Measurements from ENCODE around the gene RBFOX2. TPM values are rescaled to one million over a fixed set of nuclear protein-coding genes. Genes with fewer than 3 reads are reported as not detected.
"Not testable (repeated sequence)": the region's sequence is repeated elsewhere in the genome, so short reads cannot be mapped to it uniquely, and the experiment has no call there.

Gene RBFOX2
- total RNA-seq, 5 donors from 2014 or later (not counting 1 experiment from before 2014, with no cell fraction given), result 0.73 to 1.5 (median 1.4) TPM

- Mint-ChIP-seq H3K4me3 (no peak overlapping the region), H3K27me3 (peaks cover 0 to 3% of the 10 kb centered on the region in 2 donors), H3K9me3 (peaks cover 0 to 13% (median 5%) of the 10 kb centered on the region in 3 donors), H3K36me3 (no peaks in the 10 kb centered on the region), H3K27ac (no peak overlapping the region), H3K4me1 (no peaks in the 10 kb centered on the region)
- Histone ChIP-seq H3K27me3 (replicated peaks in 1 of 2; ENCODE audit: control insufficient read depth in 2 of 2, extremely low read depth in 1 of 2, insufficient read depth in 2 of 2, low read length in 1 of 2) (no peaks in the 10 kb centered on the region), H3K4me1 (ENCODE audit: control insufficient read depth in 1 of 2, extremely low read depth in 1 of 2, insufficient read depth in 2 of 2, low read length in 2 of 2) (no peaks in the 10 kb centered on the region), H3K9me3 (no peaks in the 10 kb centered on the region), H3K36me3 (ENCODE audit: control insufficient read depth in 2 of 2, extremely low read depth in 1 of 2, insufficient read depth in 1 of 2, low read length in 1 of 2) (no peaks in the 10 kb centered on the region), H3K27ac (ENCODE audit: low read length) (no peak overlapping the region), H3K4me3 (ENCODE audit: control insufficient read depth in 1 of 2, extremely low read depth in 1 of 2, low read length in 1 of 2) (no peak overlapping the region)
- ChIA-PET CTCF (no interaction called here), POLR2A (interaction anchor here in 1 of 2 donors (0.7 kb wide), 1 partner anchor 123 kb away, joined by 10 read pairs; no protein-coding TSS in a partner anchor)
- WGBS (ENCODE audit: insufficient coverage), result 100% methylated on average over 1 of the region's 3 CpGs
- DNase-seq (no peak), ATAC-seq (replicated peaks in 1 of 4) (no peak)
Measured at GRCh38 chr22:35811670-35812069, 217.0 kb downstream of the RBFOX2 start.

GRCh38 chr22:35809816-35810215 lies 218.8 kb downstream of the RBFOX2 start:
- no peak for DNase-seq
- ATAC-seq (replicated peaks in 1 of 4), result no peak
- Histone ChIP-seq H3K4me1 (ENCODE audit: control insufficient read depth in 1 of 2, extremely low read depth in 1 of 2, insufficient read depth in 2 of 2, low read length in 2 of 2) (no peaks in the 10 kb centered on the region), H3K9me3 (no peaks in the 10 kb centered on the region), H3K4me3 (ENCODE audit: control insufficient read depth in 1 of 2, extremely low read depth in 1 of 2, low read length in 1 of 2) (no peak overlapping the region), H3K27ac (ENCODE audit: low read length) (no peak overlapping the region), H3K36me3 (ENCODE audit: control insufficient read depth in 2 of 2, extremely low read depth in 1 of 2, insufficient read depth in 1 of 2, low read length in 1 of 2) (no peaks in the 10 kb centered on the region), H3K27me3 (replicated peaks in 1 of 2; ENCODE audit: control insufficient read depth in 2 of 2, extremely low read depth in 1 of 2, insufficient read depth in 2 of 2, low read length in 1 of 2) (no peaks in the 10 kb centered on the region)
- ChIA-PET CTCF (no interaction called here), POLR2A (no interaction called here)
- Mint-ChIP-seq H3K27ac (no peak overlapping the region), H3K4me1 (no peaks in the 10 kb centered on the region), H3K27me3 (peaks cover 0 to 5% of the 10 kb centered on the region in 2 donors), H3K9me3 (peaks cover 0 to 13% (median 5%) of the 10 kb centered on the region in 3 donors), H3K36me3 (no peaks in the 10 kb centered on the region), H3K4me3 (no peak overlapping the region)
- WGBS (ENCODE audit: insufficient coverage), result no CpG with 5 or more reads among the region's 9 CpGs

DNA sequence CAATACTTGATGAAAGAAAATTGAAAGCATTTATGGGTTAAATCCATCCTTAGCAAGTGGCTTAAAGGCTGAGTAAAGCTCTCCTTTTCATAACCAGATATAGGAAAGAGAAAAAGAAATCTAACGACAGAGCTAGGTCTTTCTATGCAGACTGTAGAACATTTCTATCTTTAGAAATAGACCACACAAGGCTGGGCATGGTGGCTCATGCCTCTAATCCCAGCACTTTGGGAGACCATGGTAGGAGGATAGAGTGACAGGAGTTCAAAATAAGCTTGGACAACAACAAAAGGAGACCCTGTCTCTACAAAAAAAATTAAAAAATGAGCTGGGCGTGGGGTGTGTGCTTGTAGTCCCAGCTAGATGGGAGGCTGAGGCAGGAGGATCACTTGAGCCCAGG lies 220.2 kb downstream of the RBFOX2 start:
- Histone ChIP-seq H3K4me1 (ENCODE audit: control insufficient read depth in 1 of 2, extremely low read depth in 1 of 2, insufficient read depth in 2 of 2, low read length in 2 of 2) (no peaks in the 10 kb centered on the region), H3K27me3 (replicated peaks in 1 of 2; ENCODE audit: control insufficient read depth in 2 of 2, extremely low read depth in 1 of 2, insufficient read depth in 2 of 2, low read length in 1 of 2) (no peaks in the 10 kb centered on the region), H3K4me3 (ENCODE audit: control insufficient read depth in 1 of 2, extremely low read depth in 1 of 2, low read length in 1 of 2) (no peak overlapping the region), H3K27ac (ENCODE audit: low read length) (no peak overlapping the region), H3K36me3 (ENCODE audit: control insufficient read depth in 2 of 2, extremely low read depth in 1 of 2, insufficient read depth in 1 of 2, low read length in 1 of 2) (no peaks in the 10 kb centered on the region), H3K9me3 (no peaks in the 10 kb centered on the region)
- WGBS (ENCODE audit: insufficient coverage), result no CpG with 5 or more reads among the region's 2 CpGs
- ChIA-PET POLR2A (no interaction called here), CTCF (no interaction called here)
- Mint-ChIP-seq H3K27me3 (peaks cover 0 to 5% of the 10 kb centered on the region in 2 donors), H3K4me1 (no peaks in the 10 kb centered on the region), H3K36me3 (no peaks in the 10 kb centered on the region), H3K9me3 (peaks cover 0 to 18% (median 5%) of the 10 kb centered on the region in 3 donors), H3K4me3 (no peak overlapping the region), H3K27ac (no peak overlapping the region)
- ATAC-seq (replicated peaks in 1 of 4), result no peak
- no peak for DNase-seq

- H3K4me1 ChIP-seq (ENCODE audit: control insufficient read depth in 1 of 2, extremely low read depth in 1 of 2, insufficient read depth in 2 of 2, low read length in 2 of 2); H3K9me3 ChIP-seq; ATAC-seq (replicated peaks in 1 of 4); H3K4me3 Mint-ChIP-seq; H3K36me3 ChIP-seq (ENCODE audit: control insufficient read depth in 2 of 2, extremely low read depth in 1 of 2, insufficient read depth in 1 of 2, low read length in 1 of 2); H3K27me3 Mint-ChIP-seq; H3K27ac ChIP-seq (ENCODE audit: low read length); H3K4me3 ChIP-seq (ENCODE audit: control insufficient read depth in 1 of 2, extremely low read depth in 1 of 2, low read length in 1 of 2); DNase-seq; H3K27me3 ChIP-seq (replicated peaks in 1 of 2; ENCODE audit: control insufficient read depth in 2 of 2, extremely low read depth in 1 of 2, insufficient read depth in 2 of 2, low read length in 1 of 2); POLR2A ChIA-PET; H3K4me1 Mint-ChIP-seq; H3K27ac Mint-ChIP-seq; CTCF ChIA-PET; H3K36me3 Mint-ChIP-seq: not testable (repeated sequence)
- H3K9me3 Mint-ChIP-seq, result peaks cover 0 to 10% (median 0%) of the 10 kb centered on the region in 3 donors
- WGBS (ENCODE audit: insufficient coverage), result 92% methylated on average over 2 of the region's 8 CpGs
Measured at GRCh38 chr22:35806668-35807067, 222.0 kb downstream of the RBFOX2 start.

GRCh38 chr22:35805466-35805865 lies 223.2 kb downstream of the RBFOX2 start:
- ATAC-seq (replicated peaks in 1 of 4) (no peak), DNase-seq (no peak)
- H3K4me1 ChIP-seq (ENCODE audit: control insufficient read depth in 1 of 2, extremely low read depth in 1 of 2, insufficient read depth in 2 of 2, low read length in 2 of 2), result no peaks in the 10 kb centered on the region
- H3K27me3 ChIP-seq (replicated peaks in 1 of 2; ENCODE audit: control insufficient read depth in 2 of 2, extremely low read depth in 1 of 2, insufficient read depth in 2 of 2, low read length in 1 of 2), result no peaks in the 10 kb centered on the region
- no peak overlapping the region for H3K27ac ChIP-seq (ENCODE audit: low read length)
- no peaks in the 10 kb centered on the region for H3K36me3 Mint-ChIP-seq
- no peaks in the 10 kb centered on the region for H3K9me3 ChIP-seq
- H3K27me3 Mint-ChIP-seq, result peaks cover 0 to 9% of the 10 kb centered on the region in 2 donors
- WGBS (ENCODE audit: insufficient coverage), result no CpG with 5 or more reads among the region's 2 CpGs
- H3K4me3 ChIP-seq (ENCODE audit: control insufficient read depth in 1 of 2, extremely low read depth in 1 of 2, low read length in 1 of 2), result no peak overlapping the region
- peaks cover 0 to 8% (median 0%) of the 10 kb centered on the region in 3 donors for H3K9me3 Mint-ChIP-seq
- no peaks in the 10 kb centered on the region for H3K36me3 ChIP-seq (ENCODE audit: control insufficient read depth in 2 of 2, extremely low read depth in 1 of 2, insufficient read depth in 1 of 2, low read length in 1 of 2)
- ChIA-PET POLR2A (interaction anchor here (0.6 kb wide), 2 partner anchors 9 to 397 kb away, joined by 4 to 15 read pairs; no protein-coding TSS in a partner anchor), CTCF (interaction anchor here in 1 of 2 donors (0.6 kb wide), 1 partner anchor 76 kb away, joined by 3 read pairs; no protein-coding TSS in a partner anchor)
- H3K27ac Mint-ChIP-seq, result no peak overlapping the region
- H3K4me1 Mint-ChIP-seq, result no peaks in the 10 kb centered on the region
- no peak overlapping the region for H3K4me3 Mint-ChIP-seq

DNA sequence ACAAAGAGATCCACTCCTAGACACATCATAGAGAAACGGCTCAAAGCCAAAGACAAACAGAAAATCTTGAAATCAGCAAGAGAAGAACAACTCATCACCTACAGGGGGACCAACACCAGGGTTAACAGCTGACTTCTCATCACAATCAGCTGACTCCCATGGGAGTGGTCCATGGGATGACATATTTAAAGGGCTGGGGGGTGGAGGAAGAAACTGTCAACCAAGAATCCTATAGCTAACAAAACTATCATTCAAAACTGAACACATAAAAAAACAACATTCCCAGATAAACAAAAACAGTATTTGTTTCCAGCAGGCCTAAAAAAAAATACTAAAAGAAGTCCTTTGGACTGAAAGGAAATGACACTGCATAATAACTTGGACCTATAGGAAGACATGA lies 224.2 kb downstream of the RBFOX2 start:
- H3K4me3 Mint-ChIP-seq, result no peak overlapping the region
- Histone ChIP-seq H3K27me3 (replicated peaks in 1 of 2; ENCODE audit: control insufficient read depth in 2 of 2, extremely low read depth in 1 of 2, insufficient read depth in 2 of 2, low read length in 1 of 2) (no peaks in the 10 kb centered on the region), H3K4me3 (ENCODE audit: control insufficient read depth in 1 of 2, extremely low read depth in 1 of 2, low read length in 1 of 2) (no peak overlapping the region), H3K9me3 (no peaks in the 10 kb centered on the region), H3K4me1 (ENCODE audit: control insufficient read depth in 1 of 2, extremely low read depth in 1 of 2, insufficient read depth in 2 of 2, low read length in 2 of 2) (no peaks in the 10 kb centered on the region), H3K27ac (ENCODE audit: low read length) (no peak overlapping the region), H3K36me3 (ENCODE audit: control insufficient read depth in 2 of 2, extremely low read depth in 1 of 2, insufficient read depth in 1 of 2, low read length in 1 of 2) (no peaks in the 10 kb centered on the region)
- ATAC-seq (replicated peaks in 1 of 4) (no peak), DNase-seq (no peak)
- H3K36me3 Mint-ChIP-seq, result no peaks in the 10 kb centered on the region
- H3K27me3 Mint-ChIP-seq, result peaks cover 0 to 6% of the 10 kb centered on the region in 2 donors
- H3K27ac Mint-ChIP-seq, result no peak overlapping the region
- POLR2A ChIA-PET, result no interaction called here
- no CpG with 5 or more reads among the region's 1 CpG for WGBS (ENCODE audit: insufficient coverage)
- CTCF ChIA-PET, result no interaction called here
- H3K4me1 Mint-ChIP-seq, result no peaks in the 10 kb centered on the region
- H3K9me3 Mint-ChIP-seq, result peaks cover 0 to 5% (median 0%) of the 10 kb centered on the region in 3 donors

DNA sequence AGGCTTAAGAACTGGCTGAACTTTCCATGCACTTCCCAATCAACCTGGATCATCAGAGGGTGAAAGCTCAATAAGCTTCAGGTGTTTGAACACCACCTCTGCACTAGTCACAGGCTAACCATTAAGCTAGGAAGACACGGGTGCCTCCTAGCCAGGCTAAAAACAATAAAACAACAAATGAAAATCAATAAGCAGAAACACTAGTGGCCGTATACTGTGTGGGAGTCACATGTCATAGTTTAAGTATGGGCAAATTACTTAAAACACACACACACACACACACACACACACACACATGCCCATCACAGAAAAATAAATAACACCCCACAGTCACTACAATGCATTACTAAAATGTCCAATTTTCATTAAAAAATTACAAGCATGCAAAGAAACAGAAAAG lies 225.7 kb downstream of the RBFOX2 start:
- Mint-ChIP-seq H3K27ac (no peak overlapping the region), H3K36me3 (no peaks in the 10 kb centered on the region), H3K27me3 (peaks cover 0 to 6% of the 10 kb centered on the region in 2 donors), H3K4me3 (no peak overlapping the region), H3K4me1 (no peaks in the 10 kb centered on the region), H3K9me3 (peaks cover 0 to 5% (median 0%) of the 10 kb centered on the region in 3 donors)
- Histone ChIP-seq H3K27ac (ENCODE audit: low read length) (no peak overlapping the region), H3K9me3 (no peaks in the 10 kb centered on the region), H3K4me3 (ENCODE audit: control insufficient read depth in 1 of 2, extremely low read depth in 1 of 2, low read length in 1 of 2) (no peak overlapping the region), H3K27me3 (replicated peaks in 1 of 2; ENCODE audit: control insufficient read depth in 2 of 2, extremely low read depth in 1 of 2, insufficient read depth in 2 of 2, low read length in 1 of 2) (no peaks in the 10 kb centered on the region), H3K36me3 (ENCODE audit: control insufficient read depth in 2 of 2, extremely low read depth in 1 of 2, insufficient read depth in 1 of 2, low read length in 1 of 2) (no peaks in the 10 kb centered on the region), H3K4me1 (ENCODE audit: control insufficient read depth in 1 of 2, extremely low read depth in 1 of 2, insufficient read depth in 2 of 2, low read length in 2 of 2) (no peaks in the 10 kb centered on the region)
- ChIA-PET POLR2A (no interaction called here), CTCF (no interaction called here)
- no peak for ATAC-seq (replicated peaks in 1 of 4)
- WGBS (ENCODE audit: insufficient coverage), result no CpG with 5 or more reads among the region's 2 CpGs
- no peak for DNase-seq

All from T-cell (primary cell).